ENCODE data around the gene C10orf90. TPM values are rescaled to one million over a fixed set of nuclear protein-coding genes. Genes with fewer than 3 reads are reported as not detected.

C10orf90 gene
- total RNA-seq, 1 donor from 2014 or later = not detected

GRCh38 chr10:126420567-126421300, 249.8 kb downstream of the C10orf90 start:
- Mint-ChIP-seq H3K36me3 (ENCODE audit: unreplicated experiment) (peaks cover 5% of the 10 kb centered on the region), H3K9me3 (ENCODE audit: unreplicated experiment) (no peaks in the 10 kb centered on the region), H3K4me1 (ENCODE audit: low read depth, unreplicated experiment) (peaks cover 2% of the 10 kb centered on the region), H3K4me3 (ENCODE audit: unreplicated experiment) (no peak overlapping the region), H3K27ac (ENCODE audit: unreplicated experiment) (no peak overlapping the region), H3K27me3 (ENCODE audit: unreplicated experiment) (peaks cover 4% of the 10 kb centered on the region)
- DNase-seq = no peak
- TF ChIP-seq CTCF (IDR thresholded peaks at IDR 0.05; ENCODE audit: partially characterized antibody, unreplicated experiment) = no peak

- Mint-ChIP-seq H3K4me3 (ENCODE audit: unreplicated experiment) (no peak overlapping the region), H3K4me1 (ENCODE audit: low read depth, unreplicated experiment) (peaks cover 14% of the 10 kb centered on the region), H3K27me3 (ENCODE audit: unreplicated experiment) (peaks cover 4% of the 10 kb centered on the region), H3K9me3 (ENCODE audit: unreplicated experiment) (peaks cover 3% of the 10 kb centered on the region), H3K36me3 (ENCODE audit: unreplicated experiment) (peaks cover 5% of the 10 kb centered on the region), H3K27ac (ENCODE audit: unreplicated experiment) (no peak overlapping the region)
- DNase-seq = no peak
- TF ChIP-seq CTCF (IDR thresholded peaks at IDR 0.05; ENCODE audit: partially characterized antibody, unreplicated experiment) = no peak
These were observed 253.2 kb downstream of the C10orf90 start for GRCh38 chr10:126417220-126417825.

GRCh38 chr10:126409821-126410220, 260.7 kb downstream of the C10orf90 start:
- H3K27ac Mint-ChIP-seq (ENCODE audit: unreplicated experiment) = no peak overlapping the region
- DNase-seq = no peak
- peaks cover 3% of the 10 kb centered on the region for H3K27me3 Mint-ChIP-seq (ENCODE audit: unreplicated experiment)
- no peak overlapping the region for H3K4me3 Mint-ChIP-seq (ENCODE audit: unreplicated experiment)
- peaks cover 17% of the 10 kb centered on the region for H3K4me1 Mint-ChIP-seq (ENCODE audit: low read depth, unreplicated experiment)
- H3K36me3 Mint-ChIP-seq (ENCODE audit: unreplicated experiment) = peaks cover 3% of the 10 kb centered on the region
- H3K9me3 Mint-ChIP-seq (ENCODE audit: unreplicated experiment) = peaks cover 6% of the 10 kb centered on the region
- TF ChIP-seq CTCF (IDR thresholded peaks at IDR 0.05; ENCODE audit: partially characterized antibody, unreplicated experiment) = no peak

- no peak overlapping the region for H3K4me3 Mint-ChIP-seq (ENCODE audit: unreplicated experiment)
- H3K4me1 Mint-ChIP-seq (ENCODE audit: low read depth, unreplicated experiment) = peaks cover 12% of the 10 kb centered on the region
- no peak for TF ChIP-seq CTCF (IDR thresholded peaks at IDR 0.05; ENCODE audit: partially characterized antibody, unreplicated experiment)
- DNase-seq = no peak
- peaks cover 3% of the 10 kb centered on the region for H3K27me3 Mint-ChIP-seq (ENCODE audit: unreplicated experiment)
- H3K9me3 Mint-ChIP-seq (ENCODE audit: unreplicated experiment) = peaks cover 3% of the 10 kb centered on the region
- H3K27ac Mint-ChIP-seq (ENCODE audit: unreplicated experiment) = no peak overlapping the region
- H3K36me3 Mint-ChIP-seq (ENCODE audit: unreplicated experiment) = peaks cover 3% of the 10 kb centered on the region
These were observed 261.4 kb downstream of the C10orf90 start for GRCh38 chr10:126408953-126409641.

Data from glutamatergic neuron (in vitro differentiated cells).